Measurements from ENCODE around the gene GPN2.

DNA sequence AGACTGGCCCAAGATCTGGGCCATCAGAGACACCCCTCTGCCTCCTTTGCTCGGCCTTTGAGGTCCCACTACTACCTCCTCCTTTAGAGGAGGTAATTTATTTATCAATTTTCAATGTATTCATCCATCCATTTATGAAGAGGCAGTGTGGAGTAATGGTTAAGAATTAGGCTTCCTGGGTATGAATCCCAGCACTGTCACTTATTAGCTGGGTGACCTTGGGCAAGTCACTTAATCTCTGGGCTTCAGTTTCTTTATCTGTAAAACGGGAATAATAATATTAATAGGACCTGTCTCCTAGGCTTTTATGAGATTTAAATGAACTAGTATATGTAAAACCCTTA is 22.0 kb upstream of the GPN2 start:
- TF ChIP-seq CTCF (IDR thresholded peaks at IDR 0.05; ENCODE audit: low read depth, low read length) (no peak), MAX (IDR thresholded peaks at IDR 0.05; ENCODE audit: low read depth, low read length) (no peak)

Data from NB4 (cell line).